ENCODE results near the gene DRAM1. TPM values are rescaled to one million over a fixed set of nuclear protein-coding genes. Genes with fewer than 3 reads are reported as not detected.
A peak's percentile ranks its signal among the peaks of the same experiment; 100 is the strongest.

DRAM1 gene
- total and polyA plus RNA-seq, 9 of the 15 experiments (the other 6 are each of a cell fraction or from before 2014, with no cell fraction given), result 1.4 to 4.3 (median 2.7) TPM

- Histone ChIP-seq H3K4me1 (replicated peaks in 1 of 2; ENCODE audit: control insufficient read depth in 2 of 2, insufficient read depth in 2 of 2, low read length in 2 of 2) (no peaks in the 10 kb centered on the region; a peak in 2 of 5 replicates), H3K27ac (ENCODE audit: extremely low read depth, low read depth, low read length) (no peak overlapping the region), H4K20me1 (replicated peaks; ENCODE audit: control insufficient read depth, insufficient read depth, low read length) (no peaks in the 10 kb centered on the region), H3K27me3 (ENCODE audit: control insufficient read depth in 2 of 2, insufficient read depth in 2 of 2, low read length in 2 of 2) (peaks cover 0 to 4% of the 10 kb centered on the region in 2 experiments; a peak in 2 of 5 replicates), H3K79me2 (ENCODE audit: control insufficient read depth, insufficient read depth, low read length) (no peaks in the 10 kb centered on the region), H2AFZ (ENCODE audit: low read depth, low read length) (no peak overlapping the region), H3K36me3 (ENCODE audit: control insufficient read depth, insufficient read depth, low read length) (no peaks in the 10 kb centered on the region), H3K9me1 (ENCODE audit: control insufficient read depth, insufficient read depth, low read length) (no peaks in the 10 kb centered on the region), H3K4me2 (ENCODE audit: insufficient read depth, low read length) (no peak overlapping the region), H3K9ac (ENCODE audit: insufficient read depth in 1 of 2, low read depth in 2 of 2, low read length in 2 of 2) (no peak overlapping the region), H3K4me3 (no peak overlapping the region), H3K9me3 (replicated peaks; ENCODE audit: control insufficient read depth, insufficient read depth, low read depth, low read length) (peaks cover 3% of the 10 kb centered on the region; the same call in 1 of the 2 replicates)
- in situ Hi-C loops (cut with MboI), result no loop called here
- no peak for DNase-seq (ENCODE audit: extremely low read depth in 1 of 4, low spot score in 3 of 4)
- ChIA-PET CTCF (ENCODE audit: low intra/inter-chr PET ratio) (no interaction called here), POLR2A (no interaction called here)
- intact Hi-C loops (cut with micrococcal nuclease), result no loop called here
- TF ChIP-seq ZNF395 (CRISPR knock-in tag; IDR thresholded peaks at IDR 0.05) (no peak), SAFB2 (IDR thresholded peaks at IDR 0.05; ENCODE audit: borderline replicate concordance, low read depth, low read length, severe bottlenecking) (no peak), ZNF124 (CRISPR knock-in tag; IDR thresholded peaks at IDR 0.05) (no peak), SIRT6 (IDR thresholded peaks at IDR 0.05; ENCODE audit: low read depth, low read length) (no peak), ZNF24 (IDR thresholded peaks at IDR 0.05) (peak; percentile 76; the same call in 1 of the 2 replicates)
- no peak for ATAC-seq
- BruUV-seq (replicated peaks), result no TSS peak
- no peak for FAIRE-seq
- WGBS (ENCODE audit: insufficient coverage, low coverage, missing lambda C conversion rate), result 63% methylated on average over 8 of the region's 8 CpGs
These were observed 45.8 kb downstream of the DRAM1 start for GRCh38 chr12:101923045-101923718.

Data from K562 (cell line).